GF-D8 (cell line): ENCODE measurements around the gene HEMK1.

ENCODE experiments used
- DNase-seq: peaks from one replicate; lab custom pipeline; 2025; lab: John Stamatoyannopoulos, UW

Gene HEMK1

GRCh38 chr3:50645378-50645777, 76.1 kb downstream of the HEMK1 start:
- no peak for DNase-seq
